Upper lobe of left lung (tissue), 4 donors: Measurements from ENCODE around the gene FBLN7.

Experiments
- CTCF ChIP-seq, 6 experiments: fragments of 450-650 bp in 4 of 6; fragments of 200-600 bp in 2 of 6; sonication (generic) in 2 of 6; IDR thresholded peaks; one replicate each; pipeline ENCODE4 v1.5.1; 2016 to 2019; ENCODE audit warnings: antibody characterized with exemption in 6 of 6
- EP300 ChIP-seq, 4 donors: sonication (generic); formaldehyde crosslinking; IDR thresholded peaks; one replicate each; pipeline ENCODE4 v1.5.1; 2017; ENCODE audit warnings: antibody characterized with exemption in 4 of 4, control low read depth in 2 of 4
- POLR2A ChIP-seq, 4 donors: fragments of 450-650 bp; IDR thresholded peaks; one replicate each; pipeline ENCODE4 v1.5.1; 2016 to 2017; ENCODE audit warnings: antibody characterized with exemption in 4 of 4, mild to moderate bottlenecking in 2 of 4
- POLR2AphosphoS5 ChIP-seq, 2 donors: sonication (generic); formaldehyde crosslinking; IDR thresholded peaks; one replicate each; pipeline ENCODE4 v1.5.1; 2017; ENCODE audit warnings: antibody characterized with exemption in 2 of 2

- TF ChIP-seq POLR2AphosphoS5 (IDR thresholded peaks at IDR 0.05) (no peak), EP300 (IDR thresholded peaks at IDR 0.05) (no peak), POLR2A (IDR thresholded peaks at IDR 0.05) (no peak), CTCF (IDR thresholded peaks at IDR 0.05) (no peak)
These were observed 45.0 kb upstream of the FBLN7 start for GRCh38 chr2:112093216-112093615.
